Body of pancreas (tissue), 4 donors: ENCODE data around the gene MTA1. TPM values are rescaled to one million over a fixed set of nuclear protein-coding genes. Genes with fewer than 3 reads are reported as not detected.

Source experiments
- ATAC-seq: fragments of 150-250 bp; one replicate; pipeline ENCODE4 v1.9.1; 2016
- DNase-seq, 4 donors: peaks; one replicate each; pipeline ENCODE4 v3.0.0-alpha.2; 2019
- H3K27ac ChIP-seq, 4 donors: fragments of 200-600 bp; sonication (generic); 1 replicate in 3 of 4; 2 replicates in 1 of 4; pipeline versions ENCODE4 v1.5.1 to v1.6.1; 2016 to 2019; ENCODE audit warnings: mild to moderate bottlenecking in 1 of 4, mixed read lengths in 1 of 4, moderate library complexity in 1 of 4
- H3K27me3 ChIP-seq, 2 donors: fragments of 200-600 bp; sonication (generic); one replicate each; pipeline ENCODE4 v1.6.0; 2016; ENCODE audit warnings: mild to moderate bottlenecking in 1 of 2
- H3K36me3 ChIP-seq, 2 donors: fragments of 200-600 bp; sonication (generic); replicated peaks in 1 of 2; 2 replicates each; pipeline ENCODE4 v1.5.1; 2016; ENCODE audit warnings: low read depth in 2 of 2; ENCODE audit not compliant: insufficient read depth in 1 of 2
- H3K4me1 ChIP-seq: fragments of 200-600 bp; sonication (generic); one replicate; pipeline ENCODE4 v1.6.0; 2016
- H3K4me3 ChIP-seq, 2 donors: fragments of 200-600 bp; sonication (generic); 1 replicate in 1 of 2; 2 replicates in 1 of 2; pipeline ENCODE4 v1.5.1; 2016 to 2019
- H3K9me3 ChIP-seq, 3 donors: fragments of 200-600 bp; sonication (generic); 1 replicate in 2 of 3; 2 replicates in 1 of 3; pipeline ENCODE4 v1.5.1; 2016
- CTCF ChIP-seq, 7 experiments: fragments of 450-650 bp in 4 of 7; fragments of 200-600 bp in 3 of 7; sonication (generic) in 3 of 7; IDR thresholded peaks; one replicate each; pipeline ENCODE4 v1.5.1; 2016 to 2019; ENCODE audit warnings: antibody characterized with exemption in 7 of 7
- POLR2A ChIP-seq, 3 donors: fragments of 450-650 bp; IDR thresholded peaks; one replicate each; pipeline ENCODE4 v1.6.1; 2016; ENCODE audit warnings: antibody characterized with exemption in 3 of 3, mild to moderate bottlenecking in 2 of 3
- WGBS, 2 donors: methylation state at CpG; one replicate each; pipeline ENCODE4 v1.1.5; 2017; 5-methylcytosine and 5-hydroxymethylcytosine counted together
- intact Hi-C: fragments of 100-400 bp; cut with DNase I; formaldehyde crosslinking; loops from one replicate; pipeline ENCODE4 v1.15.1; 2023
- total RNA-seq, 2 donors: library from RNA; depleted of rRNA; stranded (reverse); fragments of >200 nt; gene quantifications; one replicate each; pipeline ENCODE4 v1.1.0, GENCODE V29; 2016

Gene MTA1
- total RNA-seq, 2 donors from 2014 or later = 69.8 to 92.6 TPM

- peaks cover 6% of the 10 kb centered on the region for H3K4me1 ChIP-seq
- 90 to 100% methylated on average over 1 of the region's 1 CpG for WGBS, 2 donors
- ATAC-seq (no peak), DNase-seq (no peak)
- H3K9me3 ChIP-seq = no peaks in the 10 kb centered on the region
- H3K27me3 ChIP-seq = no peaks in the 10 kb centered on the region
- TF ChIP-seq CTCF (IDR thresholded peaks at IDR 0.05) (no peak), POLR2A (IDR thresholded peaks at IDR 0.05) (no peak)
- peak overlapping the region in 2 of 4 donors; percentile 39 to 40 for H3K27ac ChIP-seq
- no peak overlapping the region for H3K4me3 ChIP-seq
- H3K36me3 ChIP-seq = no peaks in the 10 kb centered on the region
- intact Hi-C loops = no loop called here
These were observed 11.6 kb downstream of the MTA1 start for GRCh38 chr14:105431256-105431655.

GRCh38 chr14:105432657-105433056 lies 13.0 kb downstream of the MTA1 start:
- ATAC-seq (no peak), DNase-seq (no peak)
- intact Hi-C loops = no loop called here
- Histone ChIP-seq H3K27ac (no peak overlapping the region), H3K36me3 (no peaks in the 10 kb centered on the region), H3K9me3 (no peaks in the 10 kb centered on the region), H3K27me3 (no peaks in the 10 kb centered on the region), H3K4me3 (no peak overlapping the region), H3K4me1 (peaks cover 6% of the 10 kb centered on the region)
- no peak for TF ChIP-seq POLR2A (IDR thresholded peaks at IDR 0.05)
- WGBS, 2 donors = 87 to 90% methylated on average over 12 of the region's 12 CpGs

- TF ChIP-seq CTCF (IDR thresholded peaks at IDR 0.05) = no peak
- no peak for TF ChIP-seq POLR2A (IDR thresholded peaks at IDR 0.05)
- H3K27me3 ChIP-seq = no peaks in the 10 kb centered on the region
- 72 to 86% methylated on average over 13 to 17 of the region's 17 CpGs for WGBS, 2 donors
- no peak for DNase-seq
- no peak overlapping the region for H3K4me3 ChIP-seq
- H3K4me1 ChIP-seq = peaks cover 6% of the 10 kb centered on the region
- no peaks in the 10 kb centered on the region for H3K9me3 ChIP-seq
- no peak overlapping the region for H3K27ac ChIP-seq
- no peak for ATAC-seq
- no peaks in the 10 kb centered on the region for H3K36me3 ChIP-seq
- intact Hi-C loops = no loop called here
These were observed 13.6 kb downstream of the MTA1 start for GRCh38 chr14:105433161-105433605.

- Histone ChIP-seq H3K36me3 (no peaks in the 10 kb centered on the region), H3K27me3 (no peaks in the 10 kb centered on the region), H3K9me3 (no peaks in the 10 kb centered on the region), H3K4me1 (peaks cover 6% of the 10 kb centered on the region), H3K4me3 (no peak overlapping the region), H3K27ac (no peak overlapping the region)
- no peak for ATAC-seq
- intact Hi-C loops = no loop called here
- TF ChIP-seq CTCF (IDR thresholded peaks at IDR 0.05) = no peak
- TF ChIP-seq POLR2A (IDR thresholded peaks at IDR 0.05) = no peak
- no peak for DNase-seq
- 85 to 89% methylated on average over 12 of the region's 12 CpGs for WGBS, 2 donors
These were observed 16.8 kb downstream of the MTA1 start for GRCh38 chr14:105436402-105436801.

GRCh38 chr14:105436891-105437722 lies 17.5 kb downstream of the MTA1 start:
- TF ChIP-seq CTCF (IDR thresholded peaks at IDR 0.05) (no peak), POLR2A (IDR thresholded peaks at IDR 0.05) (no peak)
- no peak overlapping the region for H3K4me3 ChIP-seq
- H3K9me3 ChIP-seq = no peaks in the 10 kb centered on the region
- no peaks in the 10 kb centered on the region for H3K36me3 ChIP-seq
- DNase-seq = no peak
- ATAC-seq = no peak
- intact Hi-C loops = no loop called here
- H3K4me1 ChIP-seq = no peaks in the 10 kb centered on the region
- 87 to 95% methylated on average over 9 to 12 of the region's 31 CpGs for WGBS, 2 donors
- H3K27ac ChIP-seq = no peak overlapping the region
- no peaks in the 10 kb centered on the region for H3K27me3 ChIP-seq
